Nucleus accumbens (tissue), 56 donors: ENCODE results near the gene ZNF276.

Experiments used
- DNase-seq, 56 donors: peaks; one replicate each; lab custom pipeline; 2025; lab: John Stamatoyannopoulos, UW

Gene ZNF276

GRCh38 chr16:89711601-89712273 lies 9.6 kb upstream of the ZNF276 start:
- DNase-seq, result peak in 4 of 56 donors; percentile 18 to 49 (median 42)

GRCh38 chr16:89712274-89712781 lies 9.0 kb upstream of the ZNF276 start:
- no peak for DNase-seq

DNA sequence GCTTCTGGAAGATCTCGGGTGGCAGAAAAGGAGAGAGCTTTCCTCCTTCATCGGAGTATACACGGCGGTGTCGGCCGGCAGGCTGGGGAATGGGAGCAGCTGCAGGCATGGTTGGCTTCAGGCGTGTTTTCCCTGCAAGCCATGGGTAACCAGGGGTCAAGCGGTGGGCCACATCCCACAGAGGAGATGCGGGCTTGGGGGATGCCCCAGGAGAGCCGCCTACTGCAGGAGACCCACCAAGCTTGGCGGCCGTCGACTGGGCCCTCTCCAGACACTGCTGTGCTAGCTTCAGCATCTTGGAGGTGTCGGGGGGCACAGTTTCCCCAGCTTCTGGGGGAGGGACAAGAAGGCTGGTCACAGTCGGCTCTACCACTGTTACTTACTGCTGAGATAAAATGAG lies 4.8 kb upstream of the ZNF276 start:
- DNase-seq, result no peak

DNA sequence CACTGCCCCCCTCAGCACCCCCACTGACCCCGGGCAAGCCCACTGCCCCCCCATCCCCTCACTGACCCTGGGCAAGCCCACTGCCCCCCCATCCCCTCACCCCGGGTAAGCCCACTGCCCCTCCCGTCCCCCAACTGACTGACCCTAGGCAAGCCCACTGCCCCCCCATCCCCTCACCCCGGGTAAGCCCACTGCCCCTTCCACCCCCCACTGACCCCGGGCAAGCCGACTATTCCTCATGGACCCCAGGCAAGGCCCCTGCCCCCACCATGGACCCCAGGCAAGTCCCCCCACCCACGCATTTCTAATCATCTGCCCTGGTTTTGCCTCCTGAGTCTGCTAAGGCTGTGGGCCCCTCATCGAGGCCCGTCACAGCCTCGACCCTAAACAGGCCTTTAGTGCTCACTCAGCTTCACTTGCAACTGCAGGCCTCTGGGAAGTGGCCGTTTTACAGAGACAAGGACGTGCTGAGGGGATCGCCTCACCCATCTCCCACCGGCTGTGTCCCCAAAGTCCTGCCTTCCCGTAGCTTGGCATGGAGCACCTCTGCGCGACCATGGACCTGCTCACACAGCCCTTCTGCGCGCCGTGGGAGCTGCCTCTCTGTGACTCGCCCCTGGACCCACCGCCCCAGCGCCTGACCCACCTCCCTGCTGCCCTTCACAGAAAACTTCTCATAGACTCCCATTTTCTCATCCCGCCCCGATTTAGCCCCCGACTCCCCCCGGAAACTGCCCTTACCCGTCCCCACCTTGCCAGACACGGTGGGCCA lies 4.2 kb upstream of the ZNF276 start:
- DNase-seq, result no peak

- DNase-seq, result no peak
Observed at GRCh38 chr16:89717688-89718505, 3.4 kb upstream of the ZNF276 start.

DNA sequence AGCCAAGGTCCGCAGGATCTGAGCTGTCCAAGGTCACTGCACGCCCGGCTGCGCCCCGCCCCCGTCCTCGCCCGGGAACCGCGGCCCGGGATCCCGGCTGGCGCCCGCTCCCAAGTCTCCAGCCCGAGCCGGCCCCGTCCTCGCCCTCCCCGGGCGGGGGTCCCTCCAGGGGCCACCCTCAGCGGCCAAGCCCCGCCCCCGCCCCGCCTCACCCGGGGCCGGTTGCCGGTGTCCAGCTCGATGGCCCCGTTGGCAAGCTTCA lies 855 bp upstream of the ZNF276 start:
- peak in 17 of 56 donors; percentile 24 to 84 (median 68) for DNase-seq

DNA sequence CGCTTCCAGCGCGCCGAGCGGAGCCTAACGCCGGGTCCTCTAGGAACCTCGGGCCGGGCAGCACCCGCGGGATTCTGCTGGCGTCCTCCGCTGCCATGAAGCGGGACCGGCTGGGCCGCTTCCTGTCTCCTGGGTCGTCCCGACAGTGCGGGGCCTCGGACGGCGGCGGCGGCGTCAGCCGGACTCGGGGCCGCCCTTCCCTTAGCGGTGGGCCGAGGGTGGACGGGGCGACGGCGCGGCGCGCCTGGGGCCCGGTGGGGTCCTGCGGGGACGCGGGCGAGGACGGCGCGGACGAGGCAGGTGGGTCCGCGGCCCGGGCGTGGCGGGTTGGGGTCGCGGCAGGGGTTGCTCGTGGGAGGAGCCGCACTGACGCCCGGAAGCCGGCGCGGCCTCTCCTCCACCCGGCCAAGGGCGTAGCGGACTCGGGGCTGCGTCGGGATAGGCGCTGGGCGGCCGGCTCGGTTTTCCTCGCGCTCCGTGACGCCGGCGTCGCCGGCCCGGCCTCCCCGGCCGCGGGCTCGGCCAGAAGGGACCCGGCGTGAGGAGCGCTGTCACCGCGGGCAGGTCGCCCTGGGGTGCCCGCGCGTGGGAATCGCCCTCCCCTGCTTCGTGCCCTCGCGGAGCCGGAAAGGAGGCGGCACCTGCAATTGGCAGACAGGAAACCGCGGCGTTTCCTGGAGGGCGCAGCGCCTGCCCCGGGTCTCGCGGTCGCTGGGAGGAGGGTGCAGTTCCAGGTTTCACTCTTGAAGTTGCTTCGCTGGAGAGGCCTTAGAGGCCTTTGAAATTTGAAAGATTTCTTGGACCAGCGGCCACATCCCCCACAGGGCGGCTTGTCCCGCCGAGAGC lies 432 bp downstream of the ZNF276 start:
- DNase-seq, result peak in 24 of 56 donors; percentile 19 to 67 (median 38)

GRCh38 chr16:89722392-89723278 lies 1.3 kb downstream of the ZNF276 start:
- peak in 41 of 56 donors; percentile 17 to 69 (median 39) for DNase-seq

DNA sequence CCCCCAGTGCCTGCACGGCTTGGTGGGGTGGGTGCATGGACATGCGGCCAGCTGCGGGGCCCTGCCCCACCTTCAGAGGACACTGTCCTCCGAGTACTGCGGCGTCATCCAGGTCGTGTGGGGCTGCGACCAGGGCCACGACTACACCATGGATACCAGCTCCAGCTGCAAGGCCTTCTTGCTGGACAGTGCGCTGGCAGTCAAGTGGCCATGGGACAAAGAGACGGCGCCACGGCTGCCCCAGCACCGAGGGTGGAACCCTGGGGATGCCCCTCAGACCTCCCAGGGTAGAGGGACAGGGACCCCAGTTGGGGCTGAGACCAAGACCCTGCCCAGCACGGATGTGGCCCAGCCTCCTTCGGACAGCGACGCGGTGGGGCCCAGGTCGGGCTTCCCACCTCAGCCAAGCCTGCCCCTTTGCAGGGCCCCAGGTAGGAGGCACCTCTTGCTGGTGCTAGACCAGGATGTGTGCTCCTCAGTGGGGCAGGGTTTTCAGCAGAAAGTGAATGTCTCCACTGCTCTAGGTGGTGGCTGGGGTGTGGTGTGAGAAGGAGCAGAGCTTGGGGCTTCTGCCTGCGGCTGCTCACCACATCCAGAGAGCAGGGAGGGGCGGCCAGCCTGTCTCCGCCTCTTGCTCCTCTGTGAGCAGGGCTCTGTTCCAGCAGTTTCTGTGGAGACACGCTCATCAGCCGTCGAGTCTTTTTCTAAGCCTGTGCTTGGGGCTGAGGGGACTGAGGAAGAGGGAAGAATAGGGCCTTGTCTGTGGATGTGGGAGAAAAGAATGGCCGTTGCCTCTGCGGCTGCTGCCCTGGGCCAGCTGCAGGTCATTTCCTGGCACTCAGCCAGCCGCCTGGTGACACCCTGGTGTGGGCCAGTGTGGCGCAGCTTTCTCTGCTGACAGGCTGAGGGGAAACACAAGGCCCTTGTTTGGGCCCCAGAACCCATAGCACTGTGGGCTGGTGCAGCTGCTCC lies 2.2 kb downstream of the ZNF276 start:
- peak; percentile 27 to 99 (median 94) for DNase-seq

- DNase-seq, result no peak
Observed at GRCh38 chr16:89727406-89728120, 6.2 kb downstream of the ZNF276 start.

DNA sequence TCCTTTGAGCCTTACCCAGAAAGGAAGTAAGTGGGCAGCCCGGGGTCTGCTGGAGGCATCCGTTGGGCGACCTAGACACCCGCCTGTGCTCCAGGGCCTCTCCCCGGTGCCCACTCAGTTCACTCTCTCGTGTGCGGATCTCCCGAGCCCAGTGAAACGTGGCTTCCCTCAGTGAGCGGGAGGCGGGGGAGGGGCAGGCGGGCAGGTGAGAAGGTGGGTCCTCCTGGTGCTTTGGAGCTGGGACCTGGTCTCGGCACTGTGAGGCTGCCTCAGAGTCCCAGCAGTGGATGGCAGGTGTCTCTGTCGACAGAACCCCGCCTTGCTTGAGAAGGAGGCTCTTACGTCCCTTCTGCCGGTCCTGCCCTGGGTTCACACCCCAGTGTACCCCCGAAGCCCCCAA lies 8.0 kb downstream of the ZNF276 start:
- no peak for DNase-seq

GRCh38 chr16:89729863-89730593 lies 8.7 kb downstream of the ZNF276 start:
- no peak for DNase-seq

GRCh38 chr16:89730610-89731234 lies 9.4 kb downstream of the ZNF276 start:
- no peak for DNase-seq

GRCh38 chr16:89732142-89732917 lies 11.0 kb downstream of the ZNF276 start:
- DNase-seq, result no peak

DNA sequence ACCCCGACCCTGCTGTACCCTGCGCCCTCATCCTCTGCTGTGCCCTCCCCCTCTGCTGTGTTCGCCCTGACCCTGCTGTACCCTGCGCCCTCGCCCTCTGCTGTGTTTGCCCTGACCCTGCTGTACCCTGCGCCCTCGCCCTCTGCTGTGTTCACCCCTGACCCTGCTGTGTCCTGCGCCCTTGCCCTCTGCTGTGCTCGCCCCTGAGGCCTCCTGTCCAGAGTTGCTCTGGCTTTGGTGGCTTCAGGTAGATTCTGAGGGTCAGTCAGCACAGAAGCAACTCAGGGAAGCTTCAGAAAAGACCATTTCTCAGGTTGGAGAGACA lies 11.5 kb downstream of the ZNF276 start:
- DNase-seq, result no peak

- DNase-seq, result no peak
Observed at GRCh38 chr16:89733322-89733721, 12.0 kb downstream of the ZNF276 start.
